ENCODE data around the gene ADAM10.

The ADAM10 gene

GRCh38 chr15:58590236-58590635 lies 159.3 kb downstream of the ADAM10 start:
- FAIRE-seq (no peak), DNase-seq (ENCODE audit: extremely low spot score, insufficient read length, low read depth) (no peak)

- FAIRE-seq: peak; percentile 31
Observed at GRCh38 chr15:58589047-58589446, 160.5 kb downstream of the ADAM10 start.

DNA sequence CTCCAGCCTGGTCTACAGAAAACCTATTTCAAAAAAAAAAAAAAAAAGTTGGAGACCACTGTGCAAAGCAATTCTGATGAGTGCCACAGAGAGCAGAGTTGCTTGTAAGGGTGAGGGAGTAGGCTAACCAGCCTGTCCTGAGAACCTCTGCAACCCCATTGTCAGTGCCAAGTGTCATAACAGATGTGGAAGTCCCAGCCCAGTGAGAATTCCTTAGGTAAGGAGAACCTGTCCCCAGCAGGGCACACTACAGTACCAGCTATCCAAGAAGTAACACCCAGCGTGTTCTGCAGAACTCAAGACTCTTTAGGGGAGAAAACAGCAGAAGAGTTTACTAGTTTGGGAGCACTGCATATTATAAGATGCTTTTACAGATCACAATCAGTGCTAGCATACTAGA lies 161.4 kb downstream of the ADAM10 start:
- DNase-seq (ENCODE audit: extremely low spot score, insufficient read length, low read depth): no peak
- no peak for FAIRE-seq

More at GRCh38 chr15:58589047-58589446, 160.5 kb downstream of the ADAM10 start:
- DNase-seq (ENCODE audit: extremely low spot score, insufficient read length, low read depth): no peak

DNA sequence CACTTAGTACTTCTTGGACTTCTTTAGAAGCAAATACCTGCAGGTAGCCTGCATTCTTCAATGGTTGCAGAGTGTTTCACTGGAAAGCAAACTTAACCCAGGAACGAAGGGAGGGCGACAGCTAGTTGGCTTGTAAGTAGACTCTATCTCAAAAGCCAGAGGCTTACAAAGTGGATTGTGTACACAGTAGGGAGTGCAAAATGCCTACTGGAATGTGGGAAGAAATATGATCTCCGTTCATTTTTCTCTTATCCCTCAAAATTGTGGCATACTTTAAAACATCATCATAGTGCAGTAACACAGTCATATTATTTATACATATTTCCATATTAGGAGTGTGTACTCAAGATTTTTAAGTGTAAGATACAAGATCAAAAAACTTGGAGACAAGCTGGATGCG lies 162.0 kb downstream of the ADAM10 start:
- DNase-seq (ENCODE audit: extremely low spot score, insufficient read length, low read depth) (no peak), FAIRE-seq (no peak)

- DNase-seq (ENCODE audit: extremely low spot score, insufficient read length, low read depth): no peak
- FAIRE-seq: peak; percentile 89
Observed at GRCh38 chr15:58585693-58586443, 163.6 kb downstream of the ADAM10 start.

- FAIRE-seq (no peak), DNase-seq (ENCODE audit: extremely low spot score, insufficient read length, low read depth) (no peak)
Observed at GRCh38 chr15:58584789-58585461, 164.6 kb downstream of the ADAM10 start.

GRCh38 chr15:58583171-58583908 lies 166.2 kb downstream of the ADAM10 start:
- DNase-seq (ENCODE audit: extremely low spot score, insufficient read length, low read depth) (no peak), FAIRE-seq (no peak)

DNA sequence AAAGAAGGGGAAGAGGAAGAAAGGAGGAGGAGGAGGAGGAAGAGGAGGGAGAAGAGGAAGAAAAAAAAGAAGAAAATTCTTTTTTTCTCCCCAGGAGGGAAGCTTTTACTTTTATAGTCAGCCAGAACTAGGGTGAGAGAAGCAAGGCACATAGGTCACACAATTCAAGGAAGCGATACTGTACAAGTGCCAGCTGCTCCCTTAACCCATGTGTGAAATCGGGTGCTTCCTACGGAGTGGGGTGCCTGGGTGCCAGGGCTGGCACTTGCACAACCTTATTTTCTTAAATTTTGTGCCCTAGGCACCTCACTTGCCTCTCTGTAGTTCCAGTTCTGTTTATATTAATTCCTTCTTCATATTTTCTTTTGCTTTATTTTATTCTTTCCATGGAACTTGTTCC lies 167.3 kb downstream of the ADAM10 start:
- FAIRE-seq: no peak
- no peak for DNase-seq (ENCODE audit: extremely low spot score, insufficient read length, low read depth)

DNA sequence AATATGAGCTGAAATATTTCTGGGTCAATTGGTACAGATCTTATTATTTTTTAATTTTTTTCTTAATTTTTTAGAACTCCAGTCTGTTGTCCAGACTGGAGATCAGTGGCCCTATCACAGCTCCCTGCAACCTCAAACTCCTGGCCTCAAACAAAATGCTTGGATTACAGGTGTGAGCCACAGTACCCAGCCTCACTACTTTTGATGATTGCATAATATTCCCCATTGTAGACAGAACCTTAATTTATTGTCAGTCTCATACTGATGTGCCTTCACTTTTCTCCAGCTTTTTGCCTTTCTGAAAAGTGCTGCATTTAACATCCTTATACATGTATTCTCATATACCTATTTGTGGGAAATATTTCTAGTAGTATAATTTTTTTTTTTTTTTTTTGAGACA lies 172.8 kb downstream of the ADAM10 start:
- no peak for FAIRE-seq
- DNase-seq (ENCODE audit: extremely low spot score, insufficient read length, low read depth): no peak

GRCh38 chr15:58575045-58575786 lies 174.3 kb downstream of the ADAM10 start:
- FAIRE-seq (no peak), DNase-seq (ENCODE audit: extremely low spot score, insufficient read length, low read depth) (no peak)

GRCh38 chr15:58574631-58575030 lies 174.9 kb downstream of the ADAM10 start:
- FAIRE-seq (no peak), DNase-seq (ENCODE audit: extremely low spot score, insufficient read length, low read depth) (no peak)

DNA sequence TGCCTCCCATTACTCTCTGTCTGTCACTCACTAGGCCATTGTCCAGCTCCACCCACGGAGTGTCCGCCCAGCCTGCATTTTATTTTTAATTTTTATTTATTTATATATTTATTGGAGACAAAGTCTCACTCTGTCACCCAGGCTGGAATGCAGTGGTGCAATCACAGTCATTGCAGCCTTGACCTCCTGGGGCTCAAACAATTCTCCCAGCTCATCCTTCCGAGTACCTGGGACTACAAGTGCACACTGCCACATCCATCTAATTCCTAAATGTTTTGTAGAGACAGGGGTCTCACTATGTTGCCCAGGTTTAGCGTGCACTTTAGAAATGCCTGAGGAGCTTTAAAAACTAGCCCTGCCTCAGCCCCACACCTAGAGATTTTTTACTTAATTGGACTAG lies 176.2 kb downstream of the ADAM10 start:
- FAIRE-seq (no peak), DNase-seq (ENCODE audit: extremely low spot score, insufficient read length, low read depth) (no peak)

- FAIRE-seq (no peak), DNase-seq (ENCODE audit: extremely low spot score, insufficient read length, low read depth) (no peak)
Observed at GRCh38 chr15:58572521-58572920, 177.0 kb downstream of the ADAM10 start.

- FAIRE-seq (no peak), DNase-seq (ENCODE audit: extremely low spot score, insufficient read length, low read depth) (no peak)
Observed at GRCh38 chr15:58571491-58571890, 178.0 kb downstream of the ADAM10 start.

DNA sequence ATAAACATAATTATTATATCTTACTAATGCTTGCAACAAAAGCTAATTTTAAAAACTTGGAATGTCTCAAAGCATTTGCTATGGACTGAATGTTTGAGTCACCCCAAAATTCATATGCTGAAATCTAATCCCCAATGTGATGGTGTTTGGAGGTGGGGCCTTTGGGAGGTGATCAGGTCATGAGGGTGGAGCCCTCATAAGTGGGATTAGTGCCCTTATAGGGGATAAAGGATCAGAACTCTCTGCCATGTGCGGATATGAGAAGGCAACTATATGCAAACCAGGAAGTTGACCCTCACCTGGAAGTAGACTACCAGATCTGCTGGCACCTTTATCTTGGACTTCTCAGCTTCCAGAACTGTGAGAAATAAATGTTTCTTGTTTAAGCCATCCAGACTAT lies 180.1 kb downstream of the ADAM10 start:
- no peak for FAIRE-seq
- DNase-seq (ENCODE audit: extremely low spot score, insufficient read length, low read depth): no peak

- FAIRE-seq (no peak), DNase-seq (ENCODE audit: extremely low spot score, insufficient read length, low read depth) (no peak)
Observed at GRCh38 chr15:58568157-58568571, 181.3 kb downstream of the ADAM10 start.

DNA sequence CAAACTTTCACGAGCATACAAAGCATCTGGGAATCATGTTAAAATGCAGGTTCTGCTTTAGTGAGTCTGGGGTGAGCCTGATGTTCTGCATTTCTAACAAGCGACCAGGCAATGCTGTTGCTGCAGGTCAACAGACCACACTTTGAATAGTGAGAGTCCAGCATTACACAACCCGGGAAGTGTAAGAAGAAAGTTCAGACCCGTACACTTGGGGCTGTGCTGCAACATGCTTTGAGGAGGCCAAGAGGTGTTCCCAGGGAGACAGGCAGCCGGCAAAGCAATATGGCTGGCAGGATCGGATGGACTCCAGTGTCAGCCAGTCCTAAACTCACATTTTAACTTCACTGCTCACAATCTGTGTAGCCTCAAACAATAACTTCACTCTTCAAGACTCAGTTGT lies 183.5 kb downstream of the ADAM10 start:
- DNase-seq (ENCODE audit: extremely low spot score, insufficient read length, low read depth): no peak
- FAIRE-seq: no peak

GRCh38 chr15:58565619-58566018 lies 183.9 kb downstream of the ADAM10 start:
- FAIRE-seq: no peak
- DNase-seq (ENCODE audit: extremely low spot score, insufficient read length, low read depth): no peak

- DNase-seq (ENCODE audit: extremely low spot score, insufficient read length, low read depth): no peak
- no peak for FAIRE-seq
Observed at GRCh38 chr15:58564981-58565380, 184.5 kb downstream of the ADAM10 start.

GRCh38 chr15:58562135-58562534 lies 187.4 kb downstream of the ADAM10 start:
- no peak for DNase-seq (ENCODE audit: extremely low spot score, insufficient read length, low read depth)

More at GRCh38 chr15:58562135-58562534, 187.4 kb downstream of the ADAM10 start:
- no peak for FAIRE-seq
